GM12878 (cell line): Measurements from ENCODE around the gene RFFL.

ENCODE experiments used
- MAX ChIP-seq: IDR thresholded peaks from 2 replicates; pipeline ENCODE4 v1.6.1; 2012; ENCODE audit warnings: low read depth, low read length, improper control_type of control experiment
- PKNOX1 ChIP-seq: fragments of 450-650 bp; IDR thresholded peaks from 2 replicates; pipeline ENCODE4 v1.6.1; 2016; ENCODE audit warnings: mild to moderate bottlenecking
- POLR2A ChIP-seq: IDR thresholded peaks from 2 replicates; pipeline ENCODE4 v1.6.1; 2011; ENCODE audit warnings: low read depth, mild to moderate bottlenecking, low read length
- POLR2AphosphoS2 ChIP-seq: IDR thresholded peaks from 2 replicates; pipeline ENCODE4 v1.6.1; 2011; ENCODE audit warnings: low read depth, mild to moderate bottlenecking, low read length, improper control_type of control experiment, moderate library complexity
- SIN3A ChIP-seq: IDR thresholded peaks from 2 replicates; pipeline ENCODE4 v1.6.1; 2012; ENCODE audit warnings: low read depth, low read length, improper control_type of control experiment

- TF ChIP-seq MAX (no peak; the same call in 1 of the 2 replicates), SIN3A (no peak), PKNOX1 (peak; percentile 45; the same call in 1 of the 2 replicates), POLR2AphosphoS2 (peak; percentile 70; the same call in 1 of the 2 replicates), POLR2A (peak; percentile 98)
Measured at GRCh38 chr17:34961093-34961911, 102.2 kb downstream of the RFFL start, which contains the start of the genes CCT6B and ZNF830.
